Mesenchymal stem cell (in vitro differentiated cells and primary cell): Measurements from ENCODE around the gene HSFX2.
"Not testable (repeated sequence)": the region's sequence is repeated elsewhere in the genome, so short reads cannot be mapped to it uniquely, and the experiment has no call there.

Experiments
- DNase-seq: peaks from one replicate; pipeline ENCODE4 v3.0.0-alpha.2; 2013
- H2AFZ ChIP-seq: one replicate; pipeline ENCODE4 v1.6.1; 2013; ENCODE audit warnings: low read depth, mild to moderate bottlenecking, control low read depth, inconsistent platforms, low read length, moderate library complexity
- H2AK5ac ChIP-seq: 2 replicates; pipeline ENCODE4 v1.6.1; 2013; ENCODE audit warnings: low read length, moderate library complexity, mild to moderate bottlenecking, inconsistent platforms; ENCODE audit not compliant: severe bottlenecking
- H2BK120ac ChIP-seq: one replicate; pipeline ENCODE4 v1.6.1; 2013; ENCODE audit warnings: low read depth, mild to moderate bottlenecking, inconsistent platforms, low read length, moderate library complexity
- H2BK12ac ChIP-seq, 2 experiments: one replicate each; pipeline ENCODE4 v1.6.1; 2013; ENCODE audit warnings: inconsistent platforms in 2 of 2, low read length in 2 of 2, mild to moderate bottlenecking in 2 of 2, moderate library complexity in 2 of 2, control low read depth in 1 of 2
- H2BK15ac ChIP-seq: one replicate; pipeline ENCODE4 v1.6.1; 2013; ENCODE audit warnings: mild to moderate bottlenecking, low read depth, inconsistent platforms; ENCODE audit not compliant: poor library complexity, severe bottlenecking
- H2BK5ac ChIP-seq: 2 replicates; pipeline ENCODE4 v1.6.1; 2013; ENCODE audit warnings: low read depth, mild to moderate bottlenecking, low read length, control low read depth, inconsistent platforms; ENCODE audit not compliant: poor library complexity, severe bottlenecking
- H3K14ac ChIP-seq, 2 experiments: one replicate each; pipeline ENCODE4 v1.6.1; 2013; ENCODE audit warnings: inconsistent platforms in 2 of 2, low read length in 2 of 2, control low read depth in 1 of 2, mild to moderate bottlenecking in 1 of 2, moderate library complexity in 1 of 2
- H3K18ac ChIP-seq, 2 experiments: one replicate each; pipeline ENCODE4 v1.6.1; 2013; ENCODE audit warnings: inconsistent platforms in 2 of 2, low read length in 2 of 2, control low read depth in 1 of 2, low read depth in 1 of 2, mild to moderate bottlenecking in 1 of 2
- H3K23ac ChIP-seq, 2 experiments: one replicate each; pipeline ENCODE4 v1.6.1; 2013; ENCODE audit warnings: inconsistent platforms in 2 of 2, low read length in 2 of 2, mild to moderate bottlenecking in 2 of 2, moderate library complexity in 2 of 2, control low read depth in 1 of 2
- H3K27ac ChIP-seq: 2 replicates; pipeline ENCODE4 v1.5.1; 2013; ENCODE audit warnings: mild to moderate bottlenecking, moderate library complexity, low read length, control low read depth, inconsistent platforms; ENCODE audit not compliant: poor library complexity, severe bottlenecking
- H3K27me3 ChIP-seq, 2 experiments: 2 replicates each; pipeline versions ENCODE4 v1.6.1 to v1.7.0; 2013; ENCODE audit warnings: low read length in 2 of 2, mild to moderate bottlenecking in 2 of 2, moderate library complexity in 2 of 2, control low read depth in 1 of 2, inconsistent platforms in 1 of 2; ENCODE audit not compliant: control insufficient read depth in 1 of 2, insufficient read depth in 1 of 2
- H3K36me3 ChIP-seq, 2 experiments: 2 replicates each; pipeline versions ENCODE4 v1.6.1 to v1.7.0; 2013; ENCODE audit warnings: low read length in 2 of 2, control low read depth in 1 of 2, inconsistent platforms in 1 of 2, low read depth in 1 of 2, mild to moderate bottlenecking in 1 of 2; ENCODE audit not compliant: insufficient read depth in 2 of 2, control insufficient read depth in 1 of 2
- H3K4ac ChIP-seq, 2 experiments: one replicate each; pipeline ENCODE4 v1.6.1; 2013; ENCODE audit warnings: inconsistent platforms in 2 of 2, low read length in 2 of 2, mild to moderate bottlenecking in 2 of 2, moderate library complexity in 2 of 2, control low read depth in 1 of 2, low read depth in 1 of 2
- H3K4me1 ChIP-seq: 2 replicates; pipeline ENCODE4 v1.6.1; 2013; ENCODE audit warnings: low read depth, low read length, control low read depth; ENCODE audit not compliant: control insufficient read depth, insufficient read depth
- H3K4me2 ChIP-seq: 2 replicates; pipeline ENCODE4 v1.6.1; 2013; ENCODE audit warnings: low read length, mild to moderate bottlenecking, inconsistent platforms; ENCODE audit not compliant: poor library complexity, severe bottlenecking
- H3K4me3 ChIP-seq, 2 experiments: 2 replicates each; pipeline versions ENCODE4 v1.5.1 to v1.7.0; 2013; ENCODE audit warnings: low read length in 2 of 2, mild to moderate bottlenecking in 2 of 2, control low read depth in 1 of 2, low read depth in 1 of 2; ENCODE audit not compliant: insufficient read depth in 1 of 2
- H3K79me1 ChIP-seq: replicated peaks from 2 replicates; pipeline ENCODE4 v1.6.1; 2013; ENCODE audit warnings: mild to moderate bottlenecking, control low read depth, low read length, inconsistent platforms; ENCODE audit not compliant: poor library complexity, severe bottlenecking
- H3K9ac ChIP-seq: 2 replicates; pipeline ENCODE4 v1.7.0; 2013; ENCODE audit warnings: mild to moderate bottlenecking, low read length, moderate library complexity
- H3K9me3 ChIP-seq: 2 replicates; pipeline ENCODE4 v1.7.0; 2013; ENCODE audit warnings: mild to moderate bottlenecking, low read length; ENCODE audit not compliant: control insufficient read depth
- H4K8ac ChIP-seq: one replicate; pipeline ENCODE4 v1.6.1; 2013; ENCODE audit warnings: inconsistent platforms, mild to moderate bottlenecking, low read length, moderate library complexity
- H4K91ac ChIP-seq: one replicate; pipeline ENCODE4 v1.6.1; 2013; ENCODE audit warnings: mild to moderate bottlenecking, low read length, inconsistent platforms
- WGBS: methylation state at CpG from one replicate; pipeline ENCODE4 v1.1.7; 2013; ENCODE audit warnings: mixed read lengths; 5-methylcytosine and 5-hydroxymethylcytosine counted together

HSFX2 gene

GRCh38 chrX:149595943-149596342, 829 bp upstream of the HSFX2 start:
- H2BK5ac ChIP-seq, H3K9ac ChIP-seq, H3K9me3 ChIP-seq, H3K14ac ChIP-seq, H3K23ac ChIP-seq, H3K27ac ChIP-seq, H3K4me2 ChIP-seq, H3K27me3 ChIP-seq, H2BK12ac ChIP-seq, H2AFZ ChIP-seq, H3K4ac ChIP-seq, H3K18ac ChIP-seq, H2BK120ac ChIP-seq, H2BK15ac ChIP-seq, H3K4me3 ChIP-seq, H2AK5ac ChIP-seq, H3K4me1 ChIP-seq, H3K36me3 ChIP-seq, H3K79me1 ChIP-seq, H4K91ac ChIP-seq, H4K8ac ChIP-seq, DNase-seq: not testable (repeated sequence)
- no CpG with 5 or more reads among the region's 7 CpGs for WGBS

GRCh38 chrX:149590993-149591392, 4.1 kb downstream of the HSFX2 start:
- not testable (repeated sequence) for H3K23ac ChIP-seq, H3K4me2 ChIP-seq, H3K18ac ChIP-seq, H2BK120ac ChIP-seq, H3K36me3 ChIP-seq, H4K91ac ChIP-seq, DNase-seq, H3K4me1 ChIP-seq, H2AK5ac ChIP-seq, H3K27ac ChIP-seq, H3K79me1 ChIP-seq, H2BK5ac ChIP-seq, H4K8ac ChIP-seq, H3K9me3 ChIP-seq, H3K4me3 ChIP-seq, H2BK12ac ChIP-seq, H3K14ac ChIP-seq, H3K4ac ChIP-seq, H2BK15ac ChIP-seq, H2AFZ ChIP-seq, H3K9ac ChIP-seq, H3K27me3 ChIP-seq
- WGBS = no CpG with 5 or more reads among the region's 7 CpGs

GRCh38 chrX:149587359-149587758, 7.8 kb downstream of the HSFX2 start, which contains the start of gene MAGEA9B:
MAGEA9B (minus strand) TSS chrX:149587459; CDS start chrX:149583179, 4,280 bp downstream.
- not testable (repeated sequence) for H3K18ac ChIP-seq, H3K36me3 ChIP-seq, H3K27ac ChIP-seq, H4K91ac ChIP-seq, H2BK12ac ChIP-seq, H3K4me1 ChIP-seq, H3K27me3 ChIP-seq, H2AK5ac ChIP-seq, H3K4ac ChIP-seq, H3K9ac ChIP-seq, H2AFZ ChIP-seq, H3K14ac ChIP-seq, H3K79me1 ChIP-seq, H2BK15ac ChIP-seq, H2BK5ac ChIP-seq, H3K4me2 ChIP-seq, H3K9me3 ChIP-seq, H3K23ac ChIP-seq, H2BK120ac ChIP-seq, DNase-seq, H3K4me3 ChIP-seq, H4K8ac ChIP-seq
- no CpG with 5 or more reads among the region's 12 CpGs for WGBS

DNA sequence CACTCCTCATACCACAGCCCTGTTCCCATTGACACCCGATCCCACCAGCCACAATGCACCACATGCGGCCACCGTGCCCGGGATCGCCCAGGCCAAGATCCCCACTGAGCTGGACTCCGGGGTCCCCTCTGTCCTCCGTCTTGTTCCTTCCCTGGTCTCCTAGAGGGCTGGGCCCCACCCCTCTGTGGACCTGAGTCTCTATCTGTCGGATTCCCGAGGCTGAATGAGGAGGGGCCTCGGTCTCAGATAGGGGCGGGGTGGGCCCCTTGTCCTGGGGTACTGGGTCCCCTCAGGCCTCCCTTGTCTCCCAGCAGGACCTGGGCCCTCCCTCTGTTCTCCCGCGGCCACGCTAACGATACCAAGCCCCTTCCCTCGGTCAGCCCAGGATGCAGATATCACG, 9.5 kb downstream of the HSFX2 start:
- H3K14ac ChIP-seq, H4K91ac ChIP-seq, H2BK120ac ChIP-seq, DNase-seq, H3K27me3 ChIP-seq, H3K79me1 ChIP-seq, H2BK5ac ChIP-seq, H2BK15ac ChIP-seq, H3K9me3 ChIP-seq, H3K4me1 ChIP-seq, H2AK5ac ChIP-seq, H3K4ac ChIP-seq, H3K27ac ChIP-seq, H3K4me3 ChIP-seq, H2BK12ac ChIP-seq, H2AFZ ChIP-seq, H3K9ac ChIP-seq, H3K23ac ChIP-seq, H3K36me3 ChIP-seq, H3K18ac ChIP-seq, H4K8ac ChIP-seq, H3K4me2 ChIP-seq: not testable (repeated sequence)
- no CpG with 5 or more reads among the region's 17 CpGs for WGBS
